Measurements from ENCODE around the gene TLCD3A. TPM values are rescaled to one million over a fixed set of nuclear protein-coding genes. Genes with fewer than 3 reads are reported as not detected.
"Not testable (repeated sequence)": the region's sequence is repeated elsewhere in the genome, so short reads cannot be mapped to it uniquely, and the experiment has no call there.

TLCD3A gene
- total RNA-seq, 1 experiment from 2014 or later = 13.4 TPM

DNA sequence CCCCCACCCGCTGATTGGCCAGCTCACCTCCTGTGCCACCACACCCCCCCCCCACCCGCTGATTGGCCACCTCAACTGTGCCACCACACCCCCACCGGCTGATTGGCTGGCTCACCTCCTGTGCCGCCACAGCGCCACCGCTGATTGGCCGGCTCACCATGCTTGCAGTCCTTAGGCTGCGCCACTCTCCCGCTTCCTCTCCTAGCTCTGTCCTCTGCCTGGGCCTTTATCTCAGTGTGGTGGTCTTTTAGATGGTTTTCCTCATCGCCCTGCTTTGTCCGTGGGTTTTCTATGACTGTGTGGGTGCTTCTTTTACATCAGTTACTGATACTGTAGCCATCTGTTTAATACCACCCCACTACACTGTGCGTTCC, 58.5 kb downstream of the TLCD3A start:
- CTCF ChIA-PET = interaction anchor here (2.7 kb wide), 1 partner anchor 190 kb away, joined by 8 read pairs; the partner anchor contains the start of gene NXN
- POLR2A ChIA-PET; H3K9me3 ChIP-seq; DNase-seq; H3K4me3 ChIP-seq (ENCODE audit: low read depth, low read length); H3K27me3 ChIP-seq (replicated peaks; ENCODE audit: control insufficient read depth, insufficient read depth, low read length); H3K9me3 Mint-ChIP-seq (ENCODE audit: unreplicated experiment); H3K27me3 Mint-ChIP-seq (ENCODE audit: insufficient read depth, unreplicated experiment); H3K4me1 Mint-ChIP-seq (ENCODE audit: low read depth, unreplicated experiment); H3K4me1 ChIP-seq; H3K4me3 Mint-ChIP-seq (ENCODE audit: unreplicated experiment); H3K36me3 ChIP-seq (ENCODE audit: control insufficient read depth, insufficient read depth, low read length); intact Hi-C loops (cut with micrococcal nuclease; ENCODE audit: unreplicated experiment); BruUV-seq (replicated peaks): not testable (repeated sequence)
- peaks cover 67% of the 10 kb centered on the region for H3K36me3 Mint-ChIP-seq (ENCODE audit: insufficient read depth, unreplicated experiment)
- H3K27ac Mint-ChIP-seq (ENCODE audit: unreplicated experiment) = peak overlapping the region; percentile 85

DNA sequence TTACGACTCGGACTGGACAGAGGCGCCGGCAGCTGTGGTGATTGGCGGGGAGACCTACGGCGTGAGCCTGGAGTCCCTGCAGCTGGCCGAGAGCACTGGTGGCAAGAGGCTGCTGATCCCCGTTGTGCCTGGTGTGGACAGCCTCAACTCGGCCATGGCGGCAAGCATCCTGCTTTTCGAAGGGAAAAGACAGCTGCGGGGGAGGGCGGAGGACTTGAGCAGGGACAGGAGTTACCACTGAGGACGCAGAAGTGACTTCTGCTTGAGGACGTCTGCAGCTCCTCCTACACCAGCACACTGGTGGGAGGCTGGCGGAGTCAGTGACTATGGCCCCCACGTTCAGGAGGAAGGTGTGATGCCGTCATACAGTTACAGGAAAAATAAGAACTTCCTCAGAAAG, 59.4 kb downstream of the TLCD3A start:
- TF ChIP-seq, protein P1, sequence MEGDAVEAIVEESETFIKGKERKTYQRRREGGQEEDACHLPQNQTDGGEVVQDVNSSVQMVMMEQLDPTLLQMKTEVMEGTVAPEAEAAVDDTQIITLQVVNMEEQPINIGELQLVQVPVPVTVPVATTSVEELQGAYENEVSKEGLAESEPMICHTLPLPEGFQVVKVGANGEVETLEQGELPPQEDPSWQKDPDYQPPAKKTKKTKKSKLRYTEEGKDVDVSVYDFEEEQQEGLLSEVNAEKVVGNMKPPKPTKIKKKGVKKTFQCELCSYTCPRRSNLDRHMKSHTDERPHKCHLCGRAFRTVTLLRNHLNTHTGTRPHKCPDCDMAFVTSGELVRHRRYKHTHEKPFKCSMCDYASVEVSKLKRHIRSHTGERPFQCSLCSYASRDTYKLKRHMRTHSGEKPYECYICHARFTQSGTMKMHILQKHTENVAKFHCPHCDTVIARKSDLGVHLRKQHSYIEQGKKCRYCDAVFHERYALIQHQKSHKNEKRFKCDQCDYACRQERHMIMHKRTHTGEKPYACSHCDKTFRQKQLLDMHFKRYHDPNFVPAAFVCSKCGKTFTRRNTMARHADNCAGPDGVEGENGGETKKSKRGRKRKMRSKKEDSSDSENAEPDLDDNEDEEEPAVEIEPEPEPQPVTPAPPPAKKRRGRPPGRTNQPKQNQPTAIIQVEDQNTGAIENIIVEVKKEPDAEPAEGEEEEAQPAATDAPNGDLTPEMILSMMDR (IDR thresholded peaks at IDR 0.05; ENCODE audit: insufficient read depth in 1 of 2, low read depth in 1 of 2, low read length in 1 of 2, severe bottlenecking in 1 of 2, unreplicated experiment in 1 of 2) = no peak
- CTCF ChIA-PET = interaction anchor here (2.7 kb wide), 1 partner anchor 189 kb away, joined by 8 read pairs; the partner anchor contains the start of gene NXN
- no peaks in the 10 kb centered on the region for H3K9me3 Mint-ChIP-seq (ENCODE audit: unreplicated experiment)
- Histone ChIP-seq H3K4me1 (no peaks in the 10 kb centered on the region), H3K27me3 (replicated peaks; ENCODE audit: control insufficient read depth, insufficient read depth, low read length) (no peaks in the 10 kb centered on the region), H3K4me3 (ENCODE audit: low read depth, low read length) (no peak overlapping the region), H3K36me3 (ENCODE audit: control insufficient read depth, insufficient read depth, low read length) (no peaks in the 10 kb centered on the region), H3K9me3 (no peaks in the 10 kb centered on the region)
- POLR2A ChIA-PET = no interaction called here
- TSS peak; percentile 13 for BruUV-seq (replicated peaks)
- DNase-seq = no peak
- H3K27me3 Mint-ChIP-seq (ENCODE audit: insufficient read depth, unreplicated experiment) = no peaks in the 10 kb centered on the region
- H3K27ac Mint-ChIP-seq (ENCODE audit: unreplicated experiment) = no peak overlapping the region
- H3K36me3 Mint-ChIP-seq (ENCODE audit: insufficient read depth, unreplicated experiment) = peaks cover 65% of the 10 kb centered on the region
- intact Hi-C loops (cut with micrococcal nuclease; ENCODE audit: unreplicated experiment) = no loop called here
- no peak overlapping the region for H3K4me3 Mint-ChIP-seq (ENCODE audit: unreplicated experiment)
- no peaks in the 10 kb centered on the region for H3K4me1 Mint-ChIP-seq (ENCODE audit: low read depth, unreplicated experiment)

DNA sequence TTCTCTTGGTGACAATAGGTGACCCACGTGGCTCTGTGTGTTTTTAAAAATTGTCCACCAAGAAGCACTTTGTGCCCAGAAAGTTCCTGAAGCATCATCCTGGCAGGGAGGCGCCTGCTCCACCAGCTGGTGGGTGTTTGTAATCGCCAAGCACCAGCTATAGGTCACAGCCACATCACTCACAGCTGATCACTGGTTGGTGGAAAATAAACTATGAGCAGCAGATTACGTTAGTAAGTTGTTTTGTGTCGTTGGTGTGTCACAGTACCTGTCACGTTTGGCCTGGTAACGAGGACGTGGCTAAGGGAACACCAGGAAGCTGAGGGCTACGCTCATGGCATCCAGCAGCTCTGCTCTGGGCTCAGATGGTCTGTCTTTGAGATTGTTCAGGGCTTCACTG, 59.9 kb downstream of the TLCD3A start:
- no peak for DNase-seq
- H3K36me3 ChIP-seq (ENCODE audit: control insufficient read depth, insufficient read depth, low read length) = no peaks in the 10 kb centered on the region
- H3K9me3 ChIP-seq = no peaks in the 10 kb centered on the region
- H3K4me1 ChIP-seq = no peaks in the 10 kb centered on the region
- TF ChIP-seq, protein P1 (IDR thresholded peaks at IDR 0.05; ENCODE audit: insufficient read depth in 1 of 2, low read depth in 1 of 2, low read length in 1 of 2, severe bottlenecking in 1 of 2, unreplicated experiment in 1 of 2) = no peak
- ChIA-PET POLR2A (no interaction called here), CTCF (interaction anchor here (2.7 kb wide), 1 partner anchor 188 kb away, joined by 8 read pairs; the partner anchor contains the start of gene NXN)
- H3K36me3 Mint-ChIP-seq (ENCODE audit: insufficient read depth, unreplicated experiment) = peaks cover 65% of the 10 kb centered on the region
- no peaks in the 10 kb centered on the region for H3K4me1 Mint-ChIP-seq (ENCODE audit: low read depth, unreplicated experiment)
- intact Hi-C loops (cut with micrococcal nuclease; ENCODE audit: unreplicated experiment) = no loop called here
- BruUV-seq (replicated peaks) = no TSS peak
- H3K27me3 ChIP-seq (replicated peaks; ENCODE audit: control insufficient read depth, insufficient read depth, low read length) = no peaks in the 10 kb centered on the region
- no peaks in the 10 kb centered on the region for H3K27me3 Mint-ChIP-seq (ENCODE audit: insufficient read depth, unreplicated experiment)
- no peak overlapping the region for H3K27ac Mint-ChIP-seq (ENCODE audit: unreplicated experiment)
- H3K4me3 ChIP-seq (ENCODE audit: low read depth, low read length) = no peak overlapping the region
- H3K4me3 Mint-ChIP-seq (ENCODE audit: unreplicated experiment) = no peak overlapping the region
- H3K9me3 Mint-ChIP-seq (ENCODE audit: unreplicated experiment) = no peaks in the 10 kb centered on the region

Other genes with a start within 250 kb of the TLCD3A start
- 37.1 and 41.3 TPM in 2 replicates for gene VPS53, start 17.8 kb upstream of the TLCD3A start, total RNA-seq (2022)
- gene GEMIN4, start 19.7 kb downstream of the TLCD3A start, total RNA-seq (2022) = 19.1 and 20.3 TPM in 2 replicates
- gene GLOD4, start 49.7 kb downstream of the TLCD3A start, total RNA-seq (2022) = 69.7 and 74.0 TPM in 2 replicates
- 11.0 and 14.1 TPM in 2 replicates for gene MRM3, start 49.8 kb downstream of the TLCD3A start, total RNA-seq (2022)
- gene NXN, start 247.2 kb downstream of the TLCD3A start, total RNA-seq (2022) = 68.4 and 76.7 TPM in 2 replicates